Astrocyte of the cerebellum (primary cell): ENCODE data around the gene ZFPM1.

Source experiments
- DNase-seq: peaks from one replicate; pipeline ENCODE4 v3.0.0-alpha.2; 2011; ENCODE audit warnings: low read depth
- H3K4me3 ChIP-seq: 2 replicates; pipeline ENCODE4 v1.5.1; 2011; ENCODE audit warnings: mild to moderate bottlenecking, low read depth, low read length, moderate library complexity
- in situ Hi-C: cut with HindIII; loops from 2 replicates; pipeline ENCODE4 v1.10.0; 2017; ENCODE audit warnings: low sequenced_read_pairs
- TF ChIP-seq, protein P1 (sequence below): IDR thresholded peaks from 2 replicates; pipeline ENCODE4 v1.5.1; 2012; ENCODE audit warnings: low read length, low read depth, moderate library complexity, mild to moderate bottlenecking; ENCODE audit errors: missing control alignments

Gene ZFPM1

DNA sequence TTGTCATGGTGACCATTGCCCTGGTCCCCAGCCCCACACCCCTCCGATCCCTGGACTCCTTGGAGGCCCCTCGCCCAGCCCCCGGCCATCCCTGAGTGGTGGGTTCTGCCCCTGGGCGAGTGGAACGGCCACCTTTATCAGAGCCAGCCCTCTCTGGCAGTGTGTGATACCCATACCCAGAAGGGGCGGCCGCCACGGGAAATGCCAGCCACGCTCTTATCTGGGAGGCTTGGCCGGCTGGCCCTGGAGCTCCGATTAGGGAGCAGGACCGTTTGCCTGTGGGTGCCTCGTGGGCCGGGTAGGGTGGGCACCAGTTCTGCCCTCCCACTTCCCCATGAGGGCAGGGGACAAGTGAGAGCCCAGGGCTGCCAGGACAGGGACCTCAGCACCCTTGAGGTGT, 58.8 kb downstream of the ZFPM1 start:
- DNase-seq = no peak
- in situ Hi-C loops = no loop called here
- no peak overlapping the region for H3K4me3 ChIP-seq
- TF ChIP-seq, protein P1, sequence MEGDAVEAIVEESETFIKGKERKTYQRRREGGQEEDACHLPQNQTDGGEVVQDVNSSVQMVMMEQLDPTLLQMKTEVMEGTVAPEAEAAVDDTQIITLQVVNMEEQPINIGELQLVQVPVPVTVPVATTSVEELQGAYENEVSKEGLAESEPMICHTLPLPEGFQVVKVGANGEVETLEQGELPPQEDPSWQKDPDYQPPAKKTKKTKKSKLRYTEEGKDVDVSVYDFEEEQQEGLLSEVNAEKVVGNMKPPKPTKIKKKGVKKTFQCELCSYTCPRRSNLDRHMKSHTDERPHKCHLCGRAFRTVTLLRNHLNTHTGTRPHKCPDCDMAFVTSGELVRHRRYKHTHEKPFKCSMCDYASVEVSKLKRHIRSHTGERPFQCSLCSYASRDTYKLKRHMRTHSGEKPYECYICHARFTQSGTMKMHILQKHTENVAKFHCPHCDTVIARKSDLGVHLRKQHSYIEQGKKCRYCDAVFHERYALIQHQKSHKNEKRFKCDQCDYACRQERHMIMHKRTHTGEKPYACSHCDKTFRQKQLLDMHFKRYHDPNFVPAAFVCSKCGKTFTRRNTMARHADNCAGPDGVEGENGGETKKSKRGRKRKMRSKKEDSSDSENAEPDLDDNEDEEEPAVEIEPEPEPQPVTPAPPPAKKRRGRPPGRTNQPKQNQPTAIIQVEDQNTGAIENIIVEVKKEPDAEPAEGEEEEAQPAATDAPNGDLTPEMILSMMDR = no peak

DNA sequence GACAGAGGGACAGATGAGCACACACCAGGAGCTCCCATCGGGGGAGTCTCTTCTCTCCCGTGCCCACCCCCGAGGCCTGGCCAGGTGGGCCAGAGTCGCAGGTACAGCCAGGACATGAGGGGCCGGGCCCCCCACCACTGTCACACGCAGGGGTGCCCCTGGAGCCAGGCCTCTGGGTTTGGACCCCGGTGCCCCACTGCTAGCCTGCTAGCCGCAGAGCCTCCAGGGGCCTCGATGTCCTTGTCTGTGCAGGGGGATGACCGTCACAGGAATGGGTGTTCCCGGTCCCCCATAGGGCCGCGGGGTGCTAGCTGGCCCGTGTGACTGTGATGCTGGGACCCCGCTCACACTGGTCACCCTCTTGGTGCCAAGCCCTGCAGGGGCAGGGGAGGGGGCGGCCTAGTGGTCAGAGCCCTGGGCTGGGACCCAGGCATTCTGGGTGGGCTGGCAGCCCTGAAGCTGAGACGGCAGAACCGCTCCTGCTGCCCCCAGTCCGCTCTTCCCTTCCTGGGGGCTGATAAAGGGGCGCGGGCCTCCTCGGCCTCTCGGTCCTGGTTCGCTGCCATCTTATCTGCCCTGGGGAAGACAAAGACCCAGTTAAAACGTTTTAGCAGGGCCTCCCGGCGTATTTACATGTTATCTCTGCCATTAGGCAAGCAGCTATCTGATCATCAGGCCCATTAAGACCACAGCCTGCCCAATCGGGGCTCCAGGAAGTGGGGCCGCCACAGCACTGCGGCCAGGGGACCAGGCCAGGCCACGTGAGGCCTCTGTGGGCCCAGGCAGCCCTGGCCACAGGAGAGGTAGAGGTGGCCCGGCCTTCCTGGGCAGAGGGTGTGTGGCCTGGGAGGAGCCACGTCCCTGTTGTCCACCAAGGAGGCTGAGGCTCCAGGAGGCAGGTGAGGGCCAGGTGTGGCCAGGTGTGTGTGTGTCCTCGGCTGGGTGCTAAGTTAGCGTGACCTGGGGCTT, 59.9 kb downstream of the ZFPM1 start:
- DNase-seq = no peak
- TF ChIP-seq, protein P1 = no peak
- in situ Hi-C loops = no loop called here
- H3K4me3 ChIP-seq = no peak overlapping the region

DNA sequence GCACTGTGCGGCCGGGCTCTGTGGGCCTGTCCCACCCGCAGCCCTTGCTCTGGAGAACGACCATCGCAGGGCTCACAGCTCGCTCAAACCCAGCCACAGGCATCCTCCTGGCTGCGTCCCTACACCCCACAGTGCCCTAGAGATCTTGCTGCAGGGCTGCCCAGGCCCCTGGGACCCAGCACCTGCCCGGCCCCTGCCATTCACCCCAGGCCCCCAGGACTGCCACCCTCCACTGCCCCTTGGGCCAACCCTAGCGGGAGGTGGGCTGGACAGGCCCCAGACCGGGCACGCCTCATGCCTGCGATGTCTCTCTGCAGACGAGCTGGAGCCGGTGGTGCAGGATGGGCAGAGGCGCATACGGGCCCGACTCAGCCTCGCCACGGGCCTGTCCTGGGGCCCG, 61.0 kb downstream of the ZFPM1 start:
- in situ Hi-C loops = no loop called here

DNA sequence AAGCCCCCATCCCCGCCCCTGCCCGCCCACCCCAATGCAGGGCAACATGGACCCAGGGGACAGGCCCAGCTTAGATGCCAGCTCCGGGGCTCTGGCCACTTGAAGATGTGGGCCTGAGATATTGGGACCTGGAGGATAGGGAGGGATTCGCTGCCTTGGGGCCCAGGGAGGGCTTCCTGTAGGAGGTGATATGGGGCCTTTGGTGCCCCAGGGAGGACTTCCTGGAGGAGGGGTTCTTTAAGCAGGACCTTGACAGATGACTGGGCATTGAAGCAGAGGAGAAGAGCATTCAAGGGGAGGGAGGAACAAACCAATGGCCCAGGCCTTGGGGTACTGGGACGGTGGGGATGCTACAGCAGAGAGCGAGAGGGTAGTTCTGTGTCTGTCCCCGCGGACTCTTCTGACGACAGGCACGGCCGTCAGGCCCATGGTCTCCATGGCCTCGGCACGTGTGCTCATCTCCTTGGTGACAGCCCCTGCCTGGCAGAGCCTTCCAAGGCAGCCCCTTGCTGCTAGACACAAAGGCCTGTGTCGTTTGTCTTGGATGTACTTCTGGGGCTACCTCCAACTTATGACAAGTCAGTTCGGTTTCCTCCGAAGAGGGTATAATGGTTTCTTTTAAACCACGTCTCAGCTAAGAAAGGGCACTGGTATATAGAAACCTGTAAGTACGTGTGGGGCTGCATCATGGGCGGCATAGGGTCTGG, 61.6 kb downstream of the ZFPM1 start:
- TF ChIP-seq, protein P1 = no peak
- H3K4me3 ChIP-seq = no peak overlapping the region

More for the DNA sequence above, 61.0 kb downstream of the ZFPM1 start:
- TF ChIP-seq, protein P1 = no peak
- no peak overlapping the region for H3K4me3 ChIP-seq
- no peak for DNase-seq

DNA sequence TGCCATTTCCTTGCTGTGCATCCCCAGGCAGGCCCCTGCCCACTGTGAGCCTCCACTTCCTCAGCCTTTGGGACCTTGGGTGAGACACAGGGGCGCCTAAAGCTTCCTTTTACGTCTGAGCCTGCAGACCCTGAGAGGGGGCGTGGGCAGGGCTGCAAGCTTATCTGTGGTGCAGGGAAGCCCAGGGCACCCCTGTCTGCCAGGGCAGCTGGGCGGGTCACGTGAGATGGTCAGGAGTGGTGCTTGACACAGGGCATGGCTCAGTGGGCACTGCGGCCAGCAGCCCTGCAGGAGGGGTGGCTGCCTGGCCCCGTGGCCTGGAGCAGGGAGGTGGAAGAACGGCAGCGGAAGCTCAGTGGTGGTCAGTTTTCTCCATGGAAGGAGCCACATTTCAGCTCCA, 62.3 kb downstream of the ZFPM1 start:
- no peak overlapping the region for H3K4me3 ChIP-seq
- no peak for DNase-seq
- in situ Hi-C loops = no loop called here
- TF ChIP-seq, protein P1 = no peak

More for the DNA sequence above, 61.6 kb downstream of the ZFPM1 start:
- no peak for DNase-seq
- in situ Hi-C loops = no loop called here

DNA sequence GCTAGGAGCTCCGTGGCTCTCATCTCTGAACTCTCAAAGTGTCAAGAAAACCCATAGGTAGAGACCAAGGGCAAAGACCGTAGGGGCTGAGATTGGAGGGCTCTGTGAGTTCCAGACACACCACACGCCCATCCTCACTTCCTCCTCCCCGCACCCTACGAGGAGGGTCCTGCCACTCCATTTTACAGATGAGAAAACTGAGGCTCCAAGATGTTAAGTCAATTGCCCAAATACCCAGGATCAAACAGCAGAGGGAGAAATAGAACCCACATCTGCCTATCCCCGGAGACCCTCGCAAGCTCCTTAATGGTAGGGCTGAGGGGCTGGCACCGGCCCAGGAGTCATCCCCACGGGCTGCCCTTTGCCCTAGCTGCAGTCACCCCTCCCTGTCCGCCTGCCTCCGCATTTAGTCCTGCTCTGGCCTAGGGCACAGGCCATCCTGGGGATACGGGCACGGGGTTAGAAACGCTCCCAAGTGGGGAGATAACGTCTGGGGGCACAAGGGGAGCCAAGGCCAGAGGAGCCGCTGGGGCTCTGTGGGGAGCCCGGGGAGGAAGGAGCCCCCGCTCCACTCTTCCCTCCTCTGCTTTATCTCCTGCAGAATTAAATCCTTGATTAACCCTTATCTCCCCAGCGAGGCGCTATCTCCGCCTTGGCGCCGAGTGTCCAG, 63.0 kb downstream of the ZFPM1 start:
- H3K4me3 ChIP-seq = no peak overlapping the region
- in situ Hi-C loops = no loop called here
- TF ChIP-seq, protein P1 = no peak
- DNase-seq = no peak
